GM19043 (cell line): Measurements from ENCODE around the gene POLRMT.
"Not testable (repeated sequence)": the region's sequence is repeated elsewhere in the genome, so short reads cannot be mapped to it uniquely, and the experiment has no call there.

Experiments
- ATAC-seq: cut with Tn5 transposase; IDR thresholded peaks from one replicate; pipeline ENCODE4 v1.9.1; 2021; ENCODE audit warnings: low read depth; ENCODE audit not compliant: unreplicated experiment

Gene POLRMT

GRCh38 chr19:629961-630714 is 3.2 kb downstream of the POLRMT start:
- no peak for ATAC-seq

GRCh38 chr19:629515-629914 is 3.8 kb downstream of the POLRMT start:
- ATAC-seq = not testable (repeated sequence)

- ATAC-seq = no peak
Observed at GRCh38 chr19:628168-628567, 5.2 kb downstream of the POLRMT start.

- ATAC-seq = not testable (repeated sequence)
Observed at GRCh38 chr19:626566-626965, 6.8 kb downstream of the POLRMT start.

GRCh38 chr19:625257-625656 is 8.1 kb downstream of the POLRMT start:
- no peak for ATAC-seq

DNA sequence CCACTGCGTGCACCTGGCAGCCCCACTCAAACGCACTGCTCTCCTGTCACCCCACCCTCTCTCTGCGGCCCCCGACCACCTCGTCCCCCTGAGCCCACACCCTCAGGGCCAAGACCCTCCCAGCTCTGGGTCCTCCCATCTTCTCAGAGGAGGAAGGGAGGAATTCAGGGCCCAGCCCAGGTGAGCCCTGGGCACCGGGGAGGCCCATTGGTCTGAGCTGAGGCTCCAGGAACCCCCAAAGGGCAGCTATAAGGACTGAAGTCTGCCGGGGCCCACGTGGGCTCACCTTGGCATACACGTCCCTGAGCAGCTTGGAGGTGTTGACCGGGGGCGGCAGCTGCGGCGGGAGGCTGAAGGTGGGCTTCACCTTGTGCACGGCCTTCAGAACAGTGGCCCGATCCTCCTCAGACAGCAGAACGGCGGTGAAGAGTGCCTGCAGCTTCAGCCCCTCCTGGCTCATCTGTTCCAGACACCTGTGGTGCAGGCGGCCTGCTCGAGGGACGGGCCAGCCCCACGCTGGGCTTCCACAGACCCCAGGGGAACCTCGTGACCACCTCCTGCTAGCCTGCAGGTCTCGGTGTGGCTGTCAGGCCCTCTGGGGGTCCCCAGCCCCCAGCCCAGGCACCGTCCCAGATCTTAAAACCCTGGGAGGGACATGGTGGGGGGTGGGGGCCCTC is 8.8 kb downstream of the POLRMT start:
- ATAC-seq = no peak

- ATAC-seq = no peak
Observed at GRCh38 chr19:623974-624373, 9.4 kb downstream of the POLRMT start.

DNA sequence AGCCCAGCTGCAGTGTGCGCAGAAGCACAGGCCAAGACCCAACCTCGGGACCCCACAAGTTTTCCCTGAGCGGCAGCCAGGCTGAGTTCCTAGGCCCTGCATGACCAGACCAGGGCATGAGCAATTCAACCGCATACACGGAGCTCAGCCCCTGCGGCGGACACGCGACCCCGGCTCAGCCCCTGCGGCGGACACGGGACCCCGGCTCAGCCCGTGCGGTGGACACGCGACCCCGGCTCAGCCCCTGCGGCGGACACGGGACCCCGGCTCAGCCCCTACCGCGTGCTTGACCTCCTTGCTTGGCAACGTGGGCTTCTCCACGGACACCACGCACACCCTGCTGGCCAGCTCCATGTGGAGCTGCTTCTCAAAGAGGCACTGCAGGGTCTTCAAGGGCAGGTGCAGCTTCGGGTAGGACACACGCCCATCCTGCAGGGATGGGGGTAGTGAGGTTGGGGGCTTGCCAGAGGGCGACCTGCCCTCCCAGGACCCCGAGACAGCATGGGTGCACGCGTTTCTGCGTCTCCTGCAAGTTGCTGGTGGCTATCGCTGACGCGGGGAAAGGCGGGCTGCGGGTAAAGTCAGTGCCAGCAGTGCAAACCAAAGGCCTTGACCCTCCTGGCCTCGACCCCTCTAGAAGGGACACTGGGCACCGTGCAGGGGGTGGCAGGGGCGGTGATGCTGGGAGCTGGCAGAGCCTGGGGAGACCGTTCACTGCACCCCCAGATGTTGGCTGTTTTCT is 10.0 kb downstream of the POLRMT start:
- no peak for ATAC-seq

GRCh38 chr19:622666-623065 is 10.7 kb downstream of the POLRMT start:
- ATAC-seq = no peak

DNA sequence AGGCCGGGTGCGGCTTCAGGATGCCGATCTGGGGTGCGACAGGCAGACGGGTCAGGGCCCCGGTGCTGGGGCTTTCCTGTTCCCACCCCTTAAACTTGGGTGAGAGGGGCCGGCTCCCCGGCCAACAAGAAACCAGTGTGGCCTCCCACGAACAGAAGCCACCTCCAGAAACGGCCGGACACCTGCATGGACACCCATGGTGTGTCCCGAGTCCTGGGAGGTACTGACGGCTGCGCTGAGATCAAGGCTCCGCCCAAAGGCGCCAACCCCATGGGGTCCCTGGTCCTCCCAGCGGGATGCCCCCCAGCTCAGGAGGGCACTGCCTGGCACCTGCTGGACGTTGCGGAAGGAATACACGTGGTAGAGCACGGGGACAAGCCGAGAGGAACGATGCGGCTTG is 11.5 kb downstream of the POLRMT start:
- ATAC-seq = no peak

- ATAC-seq = not testable (repeated sequence)
Observed at GRCh38 chr19:621191-621590, 12.1 kb downstream of the POLRMT start.

GRCh38 chr19:620166-620862 is 13.0 kb downstream of the POLRMT start:
- ATAC-seq = no peak

DNA sequence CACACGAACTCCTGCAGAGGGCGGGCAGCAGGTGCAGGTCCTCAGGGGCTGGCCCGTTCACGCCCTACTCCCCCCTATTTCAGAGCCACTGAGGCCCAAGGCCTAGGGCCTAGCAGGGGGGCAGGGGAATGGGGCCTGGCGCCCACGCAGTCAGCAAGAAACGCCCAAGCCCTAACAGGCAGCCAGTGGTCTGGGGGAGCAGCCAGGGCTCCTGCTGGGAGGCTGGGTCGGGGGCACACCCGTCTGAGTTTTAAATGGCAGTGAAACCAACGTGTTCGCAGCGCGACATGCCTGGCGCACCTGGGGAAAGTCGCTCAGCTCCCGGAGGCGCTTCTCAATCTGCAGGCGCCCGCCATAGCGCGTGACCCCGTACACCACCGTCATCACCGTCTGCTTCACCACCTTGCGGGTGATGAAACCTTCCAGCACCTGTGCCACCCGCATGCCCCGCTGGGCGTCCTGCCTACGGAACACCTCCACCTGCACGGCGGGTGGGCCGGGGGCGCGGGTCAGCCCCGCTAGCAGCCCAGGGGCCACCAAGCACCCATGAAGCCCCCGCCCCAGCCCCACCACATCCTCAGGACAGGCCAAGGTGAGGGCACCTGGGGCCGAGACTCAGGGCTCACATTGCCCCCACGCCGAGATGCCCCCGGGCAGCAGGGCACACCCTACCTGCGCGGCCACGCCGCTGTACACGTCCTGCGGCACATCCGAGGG is 13.9 kb downstream of the POLRMT start:
- ATAC-seq = no peak

GRCh38 chr19:618674-619285 is 14.6 kb downstream of the POLRMT start:
- ATAC-seq = no peak

DNA sequence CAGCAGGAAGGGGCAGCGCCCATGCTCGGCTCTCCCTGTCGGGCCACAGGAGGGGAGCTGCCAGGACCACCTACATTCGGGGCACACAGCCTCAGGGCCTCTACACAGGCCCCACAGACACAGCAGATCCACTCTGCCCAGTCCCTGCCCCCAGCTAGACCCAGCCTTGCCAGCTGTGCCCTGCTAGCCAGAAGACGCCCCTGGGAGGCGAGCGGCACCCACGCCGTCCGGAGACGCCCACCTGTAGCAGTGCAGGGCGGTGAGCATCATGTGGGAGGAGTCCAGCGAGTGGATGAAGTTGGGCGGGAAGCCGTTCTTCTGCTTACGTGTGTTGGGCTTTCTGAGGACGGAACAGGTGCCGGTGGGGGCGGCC is 15.1 kb downstream of the POLRMT start:
- ATAC-seq = no peak

DNA sequence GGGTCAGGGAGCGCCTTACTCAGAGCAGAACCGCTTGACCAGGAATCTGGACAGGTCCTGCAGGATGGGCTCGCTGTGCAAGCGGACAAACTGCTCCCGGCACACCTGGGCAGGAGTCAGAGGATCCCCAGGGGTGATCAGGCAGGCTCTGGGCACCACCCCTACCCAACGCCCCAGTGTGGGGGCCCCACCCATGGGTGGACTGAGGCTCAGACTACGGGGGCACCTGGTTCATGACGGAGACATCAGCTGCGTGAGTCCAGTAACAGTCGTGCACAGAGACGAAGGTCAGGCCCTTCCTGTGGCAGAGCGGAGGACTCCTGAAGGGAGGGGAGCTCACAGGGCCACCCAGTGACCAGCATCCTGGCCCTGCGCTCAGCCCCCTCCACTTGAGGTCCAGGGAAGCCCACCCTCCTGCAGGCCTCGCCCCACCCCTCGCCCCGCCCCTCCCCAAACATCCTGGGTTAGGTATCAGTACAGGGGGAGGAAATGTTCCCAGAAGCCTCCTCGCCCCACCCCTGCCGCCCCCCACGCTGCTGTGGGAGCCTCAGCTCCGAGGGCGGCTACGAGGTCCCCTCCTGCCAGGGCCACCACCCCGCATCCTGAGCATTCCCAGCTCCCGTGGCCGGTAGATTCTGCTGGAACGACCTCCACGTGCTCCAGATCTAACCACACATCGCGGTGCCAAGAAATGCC is 15.6 kb downstream of the POLRMT start:
- ATAC-seq = no peak

DNA sequence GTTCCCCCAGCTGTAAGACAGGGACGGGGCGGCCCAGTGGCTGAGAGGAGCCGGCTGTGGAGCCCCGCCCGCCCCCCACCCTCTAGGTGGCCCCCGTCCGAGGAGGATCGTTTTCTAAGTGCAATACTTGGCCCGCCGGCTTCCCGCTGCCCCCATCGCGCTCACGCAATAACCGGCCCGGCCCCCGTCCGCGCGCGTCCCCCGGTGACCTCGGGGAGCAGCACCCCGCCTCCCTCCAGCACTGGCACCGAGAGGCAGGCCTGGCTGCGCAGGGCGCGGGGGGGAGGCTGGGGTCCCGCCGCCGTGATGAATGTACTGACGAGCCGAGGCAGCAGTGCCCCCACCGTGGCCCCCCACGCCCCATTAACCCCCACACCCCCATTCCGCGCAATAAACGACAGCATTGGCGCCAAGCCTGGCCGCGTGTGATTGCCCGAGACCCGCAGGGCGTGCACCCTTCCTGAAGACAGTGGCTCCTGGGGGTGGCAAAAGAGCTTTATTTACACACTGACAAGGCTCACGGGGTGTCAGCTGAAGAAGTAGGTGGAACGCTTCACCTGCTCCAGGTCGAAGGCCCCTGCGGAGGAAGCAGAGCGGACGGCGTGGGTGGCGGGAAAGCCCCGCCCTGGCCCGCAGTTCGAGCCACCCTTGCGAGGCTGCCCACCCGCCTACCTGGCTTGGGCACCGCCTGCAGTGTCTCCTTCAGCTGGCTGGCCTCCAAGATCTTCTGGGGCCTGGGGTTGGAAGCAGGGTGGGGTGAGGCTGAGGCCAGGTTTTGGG is 16.4 kb downstream of the POLRMT start:
- no peak for ATAC-seq

GRCh38 chr19:616062-616700 is 17.2 kb downstream of the POLRMT start:
- no peak for ATAC-seq
